HEK293 (cell line): ENCODE data around the gene ATPAF2.

Source experiments
- BCL11A ChIP-seq: fragments of 450-650 bp; formaldehyde crosslinking; IDR thresholded peaks from 2 replicates; pipeline ENCODE4 v1.5.1; 2016; ENCODE audit warnings: low read depth, missing biosample characterization, missing genetic modification characterization
- GLI4 ChIP-seq: fragments of 450-650 bp; formaldehyde crosslinking; IDR thresholded peaks from 2 replicates; pipeline ENCODE4 v1.5.1; 2016; ENCODE audit warnings: missing biosample characterization, missing genetic modification characterization
- GLIS1 ChIP-seq: fragments of 450-650 bp; formaldehyde crosslinking; IDR thresholded peaks from 2 replicates; pipeline ENCODE4 v1.5.1; 2016; ENCODE audit warnings: missing biosample characterization, missing genetic modification characterization
- GLIS2 ChIP-seq: fragments of 450-650 bp; formaldehyde crosslinking; IDR thresholded peaks from 2 replicates; pipeline ENCODE4 v1.5.1; 2016; ENCODE audit warnings: missing biosample characterization, missing genetic modification characterization
- KLF1 ChIP-seq: fragments of 450-650 bp; formaldehyde crosslinking; IDR thresholded peaks from 2 replicates; pipeline ENCODE4 v1.5.1; 2016; ENCODE audit warnings: missing biosample characterization, missing genetic modification characterization
- KLF16 ChIP-seq: fragments of 450-650 bp; formaldehyde crosslinking; IDR thresholded peaks from 2 replicates; pipeline ENCODE4 v1.5.1; 2017; ENCODE audit warnings: missing biosample characterization, missing genetic modification characterization
- OVOL3 ChIP-seq: fragments of 450-650 bp; formaldehyde crosslinking; IDR thresholded peaks from 2 replicates; pipeline ENCODE4 v1.5.1; 2016; ENCODE audit warnings: missing biosample characterization, missing genetic modification characterization
- PBX3 ChIP-seq: sonication (generic); formaldehyde crosslinking; IDR thresholded peaks from 2 replicates; pipeline ENCODE4 v1.8.1; 2022; ENCODE audit warnings: mild to moderate bottlenecking, moderate library complexity, missing genetic modification reagents
- PRDM1 ChIP-seq: fragments of 450-650 bp; formaldehyde crosslinking; IDR thresholded peaks from 2 replicates; pipeline ENCODE4; 2016; ENCODE audit warnings: missing biosample characterization, missing genetic modification characterization
- ZBTB1 ChIP-seq: fragments of 450-650 bp; formaldehyde crosslinking; IDR thresholded peaks from 2 replicates; pipeline ENCODE4 v1.5.1; 2016; ENCODE audit warnings: missing biosample characterization, missing genetic modification characterization
- ZBTB11 ChIP-seq: fragments of 450-650 bp; formaldehyde crosslinking; conservative IDR thresholded peaks from 2 replicates; pipeline ENCODE4 v1.5.1; 2016; ENCODE audit warnings: low read depth, missing biosample characterization, missing genetic modification characterization
- ZBTB26 ChIP-seq: fragments of 450-650 bp; formaldehyde crosslinking; optimal IDR thresholded peaks from 2 replicates; pipeline ENCODE3; 2016; ENCODE audit warnings: missing biosample characterization, mild to moderate bottlenecking, missing genetic modification characterization
- ZBTB8A ChIP-seq: fragments of 450-650 bp; formaldehyde crosslinking; IDR thresholded peaks from 2 replicates; pipeline ENCODE4 v1.5.1; 2016; ENCODE audit warnings: missing biosample characterization, missing genetic modification characterization
- ZFHX2 ChIP-seq: fragments of 450-650 bp; formaldehyde crosslinking; conservative IDR thresholded peaks from 2 replicates; pipeline ENCODE4 v1.5.1; 2016; ENCODE audit warnings: missing biosample characterization, missing genetic modification characterization
- ZNF292 ChIP-seq: fragments of 450-650 bp; formaldehyde crosslinking; IDR thresholded peaks from 2 replicates; pipeline ENCODE4 v1.5.1; 2016; ENCODE audit warnings: low read depth, missing biosample characterization, missing genetic modification characterization, borderline replicate concordance
- ZNF335 ChIP-seq: fragments of 450-650 bp; formaldehyde crosslinking; conservative IDR thresholded peaks from 2 replicates; pipeline ENCODE4 v1.5.1; 2016; ENCODE audit warnings: missing biosample characterization, missing genetic modification characterization
- ZNF341 ChIP-seq: fragments of 450-650 bp; formaldehyde crosslinking; IDR thresholded peaks from 2 replicates; pipeline ENCODE4; 2016; ENCODE audit warnings: low read depth, missing biosample characterization, missing genetic modification characterization
- ZNF391 ChIP-seq: fragments of 450-650 bp; formaldehyde crosslinking; IDR thresholded peaks from 2 replicates; pipeline ENCODE4 v1.5.1; 2016; ENCODE audit warnings: low read depth, missing biosample characterization, missing genetic modification characterization, borderline replicate concordance
- ZNF629 ChIP-seq: fragments of 450-650 bp; formaldehyde crosslinking; IDR thresholded peaks from 2 replicates; pipeline ENCODE4 v1.5.1; 2017; ENCODE audit warnings: missing biosample characterization, missing genetic modification characterization
- TF ChIP-seq, protein P1 (sequence below): fragments of 450-650 bp; formaldehyde crosslinking; IDR thresholded peaks from 2 replicates; pipeline ENCODE4 v1.5.1; 2016; ENCODE audit warnings: missing biosample characterization, missing genetic modification characterization
- TF ChIP-seq, protein P2 (sequence below): fragments of 450-650 bp; formaldehyde crosslinking; IDR thresholded peaks from 2 replicates; pipeline ENCODE4 v1.5.1; 2017; ENCODE audit warnings: missing biosample characterization, mild to moderate bottlenecking, missing genetic modification characterization, moderate library complexity
- TF ChIP-seq, protein P3 (sequence below): fragments of 450-650 bp; formaldehyde crosslinking; IDR thresholded peaks from 2 replicates; pipeline ENCODE4 v1.5.1; 2016; ENCODE audit warnings: missing biosample characterization, missing genetic modification characterization
- TF ChIP-seq, protein P4 (sequence below): fragments of 450-650 bp; formaldehyde crosslinking; IDR thresholded peaks from 2 replicates; pipeline ENCODE4 v1.5.1; 2016; ENCODE audit warnings: missing biosample characterization, missing genetic modification characterization, low read depth

Gene ATPAF2

DNA sequence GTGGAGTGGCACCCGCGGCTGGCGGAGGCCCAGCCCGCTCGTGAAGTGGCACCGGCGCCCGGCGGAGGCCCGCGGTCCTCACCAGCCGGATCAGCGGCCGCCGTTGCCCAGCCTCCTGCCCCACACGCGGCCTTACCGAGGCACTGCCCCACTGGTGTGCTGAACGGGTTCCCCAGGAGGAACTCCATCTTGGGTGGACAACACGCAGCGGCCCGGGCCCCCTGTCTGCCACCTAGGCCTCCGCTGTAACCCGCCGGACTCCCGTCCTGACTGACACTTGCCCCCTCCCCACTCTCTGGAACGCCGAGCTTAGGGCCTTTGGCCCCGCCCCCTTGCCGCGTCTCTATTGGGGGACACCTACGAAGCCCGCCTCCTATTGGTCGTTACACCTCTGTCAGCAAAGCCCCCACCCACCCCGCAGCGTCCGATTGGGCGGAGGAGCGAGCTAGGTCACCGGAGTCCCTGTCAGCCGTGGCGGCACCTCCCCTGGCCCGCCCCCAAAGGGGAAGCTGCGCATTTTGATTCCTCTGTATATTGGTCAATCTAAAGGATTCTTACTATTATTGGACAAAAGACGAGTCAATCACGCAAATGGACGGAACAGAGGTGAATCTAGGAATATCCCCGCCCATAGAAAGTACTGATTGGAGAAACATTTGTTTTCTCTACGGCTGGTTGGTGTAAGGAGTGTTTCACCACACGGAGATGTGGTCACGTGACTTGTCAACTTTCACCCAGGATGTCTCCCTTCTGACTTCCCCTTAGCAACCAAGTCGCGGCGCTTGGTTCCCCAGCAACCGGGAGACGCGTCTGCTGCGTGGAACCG is 66.6 kb downstream of the ATPAF2 start, which contains the start of the genes DRC3 and TOM1L2 (continued):
- TF ChIP-seq ZNF391 (tag by site-specific recombination) = 0 out of 2 replicates have a peak, but pooled peaks have one; percentile 42
- peak; percentile 99 for TF ChIP-seq PBX3 (CRISPR knock-in tag)
- peak; percentile 94 for TF ChIP-seq ZNF341 (tag by site-specific recombination)
- 0 out of 2 replicates have a peak, but pooled peaks have one; percentile 52 for TF ChIP-seq GLI4 (tag by site-specific recombination)
- TF ChIP-seq KLF1 (tag by site-specific recombination) = peak; percentile 89
- TF ChIP-seq ZBTB26 (tag by site-specific recombination) = peak; percentile 40
- TF ChIP-seq ZNF629 = peak; percentile 38; the same call in 1 of the 2 replicates
- TF ChIP-seq OVOL3 = no peak
- 0 out of 2 replicates have a peak, but pooled peaks have one; percentile 28 for TF ChIP-seq ZBTB11 (tag by site-specific recombination)
- TF ChIP-seq BCL11A (tag by site-specific recombination) = 0 out of 2 replicates have a peak, but pooled peaks have one; percentile 46
- TF ChIP-seq, protein P1, sequence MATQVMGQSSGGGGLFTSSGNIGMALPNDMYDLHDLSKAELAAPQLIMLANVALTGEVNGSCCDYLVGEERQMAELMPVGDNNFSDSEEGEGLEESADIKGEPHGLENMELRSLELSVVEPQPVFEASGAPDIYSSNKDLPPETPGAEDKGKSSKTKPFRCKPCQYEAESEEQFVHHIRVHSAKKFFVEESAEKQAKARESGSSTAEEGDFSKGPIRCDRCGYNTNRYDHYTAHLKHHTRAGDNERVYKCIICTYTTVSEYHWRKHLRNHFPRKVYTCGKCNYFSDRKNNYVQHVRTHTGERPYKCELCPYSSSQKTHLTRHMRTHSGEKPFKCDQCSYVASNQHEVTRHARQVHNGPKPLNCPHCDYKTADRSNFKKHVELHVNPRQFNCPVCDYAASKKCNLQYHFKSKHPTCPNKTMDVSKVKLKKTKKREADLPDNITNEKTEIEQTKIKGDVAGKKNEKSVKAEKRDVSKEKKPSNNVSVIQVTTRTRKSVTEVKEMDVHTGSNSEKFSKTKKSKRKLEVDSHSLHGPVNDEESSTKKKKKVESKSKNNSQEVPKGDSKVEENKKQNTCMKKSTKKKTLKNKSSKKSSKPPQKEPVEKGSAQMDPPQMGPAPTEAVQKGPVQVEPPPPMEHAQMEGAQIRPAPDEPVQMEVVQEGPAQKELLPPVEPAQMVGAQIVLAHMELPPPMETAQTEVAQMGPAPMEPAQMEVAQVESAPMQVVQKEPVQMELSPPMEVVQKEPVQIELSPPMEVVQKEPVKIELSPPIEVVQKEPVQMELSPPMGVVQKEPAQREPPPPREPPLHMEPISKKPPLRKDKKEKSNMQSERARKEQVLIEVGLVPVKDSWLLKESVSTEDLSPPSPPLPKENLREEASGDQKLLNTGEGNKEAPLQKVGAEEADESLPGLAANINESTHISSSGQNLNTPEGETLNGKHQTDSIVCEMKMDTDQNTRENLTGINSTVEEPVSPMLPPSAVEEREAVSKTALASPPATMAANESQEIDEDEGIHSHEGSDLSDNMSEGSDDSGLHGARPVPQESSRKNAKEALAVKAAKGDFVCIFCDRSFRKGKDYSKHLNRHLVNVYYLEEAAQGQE = peak; percentile 13; the same call in 1 of the 2 replicates
- TF ChIP-seq, protein P2, sequence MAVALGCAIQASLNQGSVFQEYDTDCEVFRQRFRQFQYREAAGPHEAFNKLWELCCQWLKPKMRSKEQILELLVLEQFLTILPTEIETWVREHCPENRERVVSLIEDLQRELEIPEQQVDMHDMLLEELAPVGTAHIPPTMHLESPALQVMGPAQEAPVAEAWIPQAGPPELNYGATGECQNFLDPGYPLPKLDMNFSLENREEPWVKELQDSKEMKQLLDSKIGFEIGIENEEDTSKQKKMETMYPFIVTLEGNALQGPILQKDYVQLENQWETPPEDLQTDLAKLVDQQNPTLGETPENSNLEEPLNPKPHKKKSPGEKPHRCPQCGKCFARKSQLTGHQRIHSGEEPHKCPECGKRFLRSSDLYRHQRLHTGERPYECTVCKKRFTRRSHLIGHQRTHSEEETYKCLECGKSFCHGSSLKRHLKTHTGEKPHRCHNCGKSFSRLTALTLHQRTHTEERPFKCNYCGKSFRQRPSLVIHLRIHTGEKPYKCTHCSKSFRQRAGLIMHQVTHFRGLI (tag by site-specific recombination) = no peak
- TF ChIP-seq KLF16 (tag by site-specific recombination) = peak; percentile 37; the same call in 1 of the 2 replicates
- TF ChIP-seq ZBTB1 = no peak
- TF ChIP-seq GLIS1 (tag by site-specific recombination) = peak; percentile 54
- TF ChIP-seq ZFHX2 (tag by site-specific recombination) = 0 out of 2 replicates have a peak, but pooled peaks have one; percentile 47
- TF ChIP-seq ZBTB8A (tag by site-specific recombination) = peak; percentile 74
- TF ChIP-seq PRDM1 (tag by site-specific recombination) = peak; percentile 99
- TF ChIP-seq, protein P3, sequence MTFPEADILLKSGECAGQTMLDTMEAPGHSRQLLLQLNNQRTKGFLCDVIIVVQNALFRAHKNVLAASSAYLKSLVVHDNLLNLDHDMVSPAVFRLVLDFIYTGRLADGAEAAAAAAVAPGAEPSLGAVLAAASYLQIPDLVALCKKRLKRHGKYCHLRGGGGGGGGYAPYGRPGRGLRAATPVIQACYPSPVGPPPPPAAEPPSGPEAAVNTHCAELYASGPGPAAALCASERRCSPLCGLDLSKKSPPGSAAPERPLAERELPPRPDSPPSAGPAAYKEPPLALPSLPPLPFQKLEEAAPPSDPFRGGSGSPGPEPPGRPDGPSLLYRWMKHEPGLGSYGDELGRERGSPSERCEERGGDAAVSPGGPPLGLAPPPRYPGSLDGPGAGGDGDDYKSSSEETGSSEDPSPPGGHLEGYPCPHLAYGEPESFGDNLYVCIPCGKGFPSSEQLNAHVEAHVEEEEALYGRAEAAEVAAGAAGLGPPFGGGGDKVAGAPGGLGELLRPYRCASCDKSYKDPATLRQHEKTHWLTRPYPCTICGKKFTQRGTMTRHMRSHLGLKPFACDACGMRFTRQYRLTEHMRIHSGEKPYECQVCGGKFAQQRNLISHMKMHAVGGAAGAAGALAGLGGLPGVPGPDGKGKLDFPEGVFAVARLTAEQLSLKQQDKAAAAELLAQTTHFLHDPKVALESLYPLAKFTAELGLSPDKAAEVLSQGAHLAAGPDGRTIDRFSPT = peak; percentile 24; the same call in 1 of the 2 replicates
- TF ChIP-seq, protein P4, sequence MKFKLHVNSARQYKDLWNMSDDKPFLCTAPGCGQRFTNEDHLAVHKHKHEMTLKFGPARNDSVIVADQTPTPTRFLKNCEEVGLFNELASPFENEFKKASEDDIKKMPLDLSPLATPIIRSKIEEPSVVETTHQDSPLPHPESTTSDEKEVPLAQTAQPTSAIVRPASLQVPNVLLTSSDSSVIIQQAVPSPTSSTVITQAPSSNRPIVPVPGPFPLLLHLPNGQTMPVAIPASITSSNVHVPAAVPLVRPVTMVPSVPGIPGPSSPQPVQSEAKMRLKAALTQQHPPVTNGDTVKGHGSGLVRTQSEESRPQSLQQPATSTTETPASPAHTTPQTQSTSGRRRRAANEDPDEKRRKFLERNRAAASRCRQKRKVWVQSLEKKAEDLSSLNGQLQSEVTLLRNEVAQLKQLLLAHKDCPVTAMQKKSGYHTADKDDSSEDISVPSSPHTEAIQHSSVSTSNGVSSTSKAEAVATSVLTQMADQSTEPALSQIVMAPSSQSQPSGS (tag by site-specific recombination) = no peak
- peak; percentile 95 for TF ChIP-seq ZNF335
- TF ChIP-seq GLIS2 (tag by site-specific recombination) = peak; percentile 78
- TF ChIP-seq ZNF292 (tag by site-specific recombination) = 0 out of 2 replicates have a peak, but pooled peaks have one; percentile 49
